Endothelial cell (in vitro differentiated cells): Measurements from ENCODE around the gene HBA2. TPM values are rescaled to one million over a fixed set of nuclear protein-coding genes. Genes with fewer than 3 reads are reported as not detected.

Experiments used
- DNase-seq: peaks from one replicate; pipeline ENCODE4 v3.0.0; 2021; ENCODE audit warnings: low spot score
- H3K27ac Mint-ChIP-seq: one replicate; pipeline ENCODE4 v1.8.0; 2021; ENCODE audit warnings: mixed read lengths, inconsistent platforms; ENCODE audit not compliant: unreplicated experiment
- H3K27me3 Mint-ChIP-seq: one replicate; pipeline ENCODE4 v1.8.0; 2021; ENCODE audit warnings: mild to moderate bottlenecking, moderate library complexity, mixed read lengths, inconsistent platforms; ENCODE audit not compliant: unreplicated experiment
- H3K36me3 Mint-ChIP-seq: one replicate; pipeline ENCODE4 v1.8.0; 2021; ENCODE audit warnings: mild to moderate bottlenecking, low read depth, mixed read lengths, inconsistent platforms; ENCODE audit not compliant: unreplicated experiment
- H3K4me1 Mint-ChIP-seq: one replicate; pipeline ENCODE4 v1.8.0; 2021; ENCODE audit warnings: mild to moderate bottlenecking, mixed read lengths, inconsistent platforms; ENCODE audit not compliant: unreplicated experiment
- H3K4me3 Mint-ChIP-seq: one replicate; pipeline ENCODE4 v1.8.0; 2021; ENCODE audit warnings: mild to moderate bottlenecking, mixed read lengths, inconsistent platforms; ENCODE audit not compliant: unreplicated experiment
- H3K9me3 Mint-ChIP-seq: one replicate; pipeline ENCODE4 v1.8.0; 2021; ENCODE audit warnings: mixed read lengths, inconsistent platforms; ENCODE audit not compliant: unreplicated experiment
- total RNA-seq: library from RNA; stranded (reverse); fragmentation: NEBNext Ultra II Directional; extraction: Animal tissue kit (Norgen Biotek cat#: 25700); gene quantifications from one replicate; pipeline ENCODE4 v1.2.1, GENCODE V29; 2021; ENCODE audit not compliant: unreplicated experiment
- TF ChIP-seq, protein P1 (sequence below): fragments of 200-600 bp; sonication (generic); IDR thresholded peaks from one replicate; pipeline ENCODE4 v1.5.0; 2021; ENCODE audit warnings: antibody characterized with exemption; ENCODE audit not compliant: unreplicated experiment

HBA2 gene
- total RNA-seq, 1 donor from 2014 or later: not detected

- TF ChIP-seq, protein P1, sequence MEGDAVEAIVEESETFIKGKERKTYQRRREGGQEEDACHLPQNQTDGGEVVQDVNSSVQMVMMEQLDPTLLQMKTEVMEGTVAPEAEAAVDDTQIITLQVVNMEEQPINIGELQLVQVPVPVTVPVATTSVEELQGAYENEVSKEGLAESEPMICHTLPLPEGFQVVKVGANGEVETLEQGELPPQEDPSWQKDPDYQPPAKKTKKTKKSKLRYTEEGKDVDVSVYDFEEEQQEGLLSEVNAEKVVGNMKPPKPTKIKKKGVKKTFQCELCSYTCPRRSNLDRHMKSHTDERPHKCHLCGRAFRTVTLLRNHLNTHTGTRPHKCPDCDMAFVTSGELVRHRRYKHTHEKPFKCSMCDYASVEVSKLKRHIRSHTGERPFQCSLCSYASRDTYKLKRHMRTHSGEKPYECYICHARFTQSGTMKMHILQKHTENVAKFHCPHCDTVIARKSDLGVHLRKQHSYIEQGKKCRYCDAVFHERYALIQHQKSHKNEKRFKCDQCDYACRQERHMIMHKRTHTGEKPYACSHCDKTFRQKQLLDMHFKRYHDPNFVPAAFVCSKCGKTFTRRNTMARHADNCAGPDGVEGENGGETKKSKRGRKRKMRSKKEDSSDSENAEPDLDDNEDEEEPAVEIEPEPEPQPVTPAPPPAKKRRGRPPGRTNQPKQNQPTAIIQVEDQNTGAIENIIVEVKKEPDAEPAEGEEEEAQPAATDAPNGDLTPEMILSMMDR: no peak
- peaks cover 7% of the 10 kb centered on the region for H3K27me3 Mint-ChIP-seq
- no peaks in the 10 kb centered on the region for H3K9me3 Mint-ChIP-seq
- DNase-seq: no peak
- no peak overlapping the region for H3K4me3 Mint-ChIP-seq
- no peaks in the 10 kb centered on the region for H3K36me3 Mint-ChIP-seq
- no peak overlapping the region for H3K27ac Mint-ChIP-seq
- H3K4me1 Mint-ChIP-seq: no peaks in the 10 kb centered on the region
Observed at GRCh38 chr16:143456-143855, 29.2 kb upstream of the HBA2 start.

DNA sequence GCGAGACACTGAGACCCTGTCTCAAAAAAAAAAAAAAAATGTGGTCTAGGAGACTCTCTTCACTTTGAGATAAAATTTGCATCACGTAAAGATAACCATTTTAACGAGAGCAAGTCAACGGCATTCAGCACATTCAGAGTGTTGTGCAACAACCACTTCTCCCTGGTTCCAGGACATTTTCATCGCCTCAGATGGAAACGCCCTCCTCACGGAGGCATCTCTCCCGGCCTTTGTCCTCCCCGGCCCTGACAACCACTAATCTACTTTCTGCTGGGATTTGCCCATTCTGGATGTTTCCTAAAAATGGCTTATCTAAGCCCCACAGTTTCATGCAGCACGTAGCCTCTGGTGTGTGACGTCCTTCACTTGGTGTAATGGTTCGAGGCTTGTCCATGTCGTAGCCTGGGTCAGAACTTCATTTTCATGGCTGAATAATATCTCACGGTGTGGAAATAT lies 27.9 kb upstream of the HBA2 start:
- no peaks in the 10 kb centered on the region for H3K36me3 Mint-ChIP-seq
- H3K4me1 Mint-ChIP-seq: no peaks in the 10 kb centered on the region
- no peak overlapping the region for H3K4me3 Mint-ChIP-seq
- no peak for DNase-seq
- TF ChIP-seq, protein P1: no peak
- peaks cover 7% of the 10 kb centered on the region for H3K27me3 Mint-ChIP-seq
- no peak overlapping the region for H3K27ac Mint-ChIP-seq
- H3K9me3 Mint-ChIP-seq: no peaks in the 10 kb centered on the region

DNA sequence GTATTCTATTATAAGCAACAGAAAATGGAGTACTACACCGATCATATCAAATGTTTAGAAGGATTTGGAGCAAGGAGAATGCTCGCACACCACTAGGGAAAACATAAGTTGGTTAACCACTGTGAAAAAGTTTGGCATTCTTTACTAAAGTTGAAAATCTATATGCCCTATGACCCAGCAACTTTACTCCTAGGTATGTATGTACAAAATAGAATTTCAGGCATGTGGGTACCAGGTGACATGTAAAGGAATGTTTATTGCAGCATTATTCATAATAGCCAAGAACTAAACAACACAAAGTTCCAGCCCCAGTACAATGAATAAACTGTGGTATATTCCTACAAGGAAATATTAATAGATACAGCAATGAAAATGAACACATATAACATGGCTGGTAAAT lies 26.0 kb upstream of the HBA2 start:
- peaks cover 7% of the 10 kb centered on the region for H3K27me3 Mint-ChIP-seq
- DNase-seq: no peak
- H3K9me3 Mint-ChIP-seq: no peaks in the 10 kb centered on the region
- no peak overlapping the region for H3K27ac Mint-ChIP-seq
- TF ChIP-seq, protein P1: no peak
- no peaks in the 10 kb centered on the region for H3K36me3 Mint-ChIP-seq
- no peak overlapping the region for H3K4me3 Mint-ChIP-seq
- H3K4me1 Mint-ChIP-seq: no peaks in the 10 kb centered on the region

DNA sequence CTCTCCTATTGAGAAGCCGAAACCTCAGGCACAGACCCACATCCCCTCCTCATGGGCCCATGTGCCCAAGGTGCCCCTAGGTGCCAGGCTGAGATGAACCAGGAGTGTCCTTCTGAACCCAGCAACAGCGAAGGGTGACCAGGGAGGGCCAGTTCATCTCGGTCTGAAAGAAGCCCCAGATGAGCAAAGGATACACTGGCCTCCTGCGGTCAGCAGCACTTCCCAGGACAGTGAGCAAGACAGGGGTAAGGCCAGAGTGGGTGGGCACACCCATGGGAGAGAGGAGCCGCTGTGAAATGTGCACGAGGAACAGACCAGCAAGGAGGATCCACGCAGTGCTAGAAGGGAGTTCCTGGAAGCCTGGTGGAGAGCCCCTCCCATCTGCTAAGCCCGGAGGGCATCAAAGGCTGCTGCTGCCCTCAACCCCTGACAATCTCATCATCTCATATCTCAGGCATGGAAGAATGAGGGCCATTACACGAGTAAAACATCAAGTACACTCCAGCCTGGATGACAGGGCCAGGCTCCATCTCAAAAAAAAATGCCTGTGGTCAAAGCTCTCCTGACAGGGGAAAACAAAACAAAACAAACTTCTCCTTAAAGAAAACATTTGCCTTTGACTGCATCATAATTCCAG lies 23.5 kb upstream of the HBA2 start:
- H3K9me3 Mint-ChIP-seq: no peaks in the 10 kb centered on the region
- TF ChIP-seq, protein P1: no peak
- no peaks in the 10 kb centered on the region for H3K36me3 Mint-ChIP-seq
- H3K4me1 Mint-ChIP-seq: no peaks in the 10 kb centered on the region
- no peak for DNase-seq
- H3K27ac Mint-ChIP-seq: no peak overlapping the region
- no peak overlapping the region for H3K4me3 Mint-ChIP-seq
- H3K27me3 Mint-ChIP-seq: peaks cover 3% of the 10 kb centered on the region
